Neural cell (in vitro differentiated cells): Measurements from ENCODE around the gene HECA.

Experiments
- CTCF ChIP-seq: fragments of 450-650 bp; IDR thresholded peaks from 2 replicates; pipeline ENCODE4 v1.5.1; 2014; ENCODE audit warnings: antibody characterized with exemption, mild to moderate bottlenecking, moderate library complexity; ENCODE audit not compliant: poor library complexity, severe bottlenecking
- EZH2 ChIP-seq: fragments of 200-600, 300-800 bp; shearing (Covaris generic), sonication (generic); IDR thresholded peaks from 2 replicates; pipeline ENCODE4 v1.6.1; 2014; ENCODE audit warnings: antibody characterized with exemption, low read length, borderline replicate concordance, mild to moderate bottlenecking; ENCODE audit not compliant: insufficient read depth, poor library complexity, severe bottlenecking
- MXI1 ChIP-seq: fragments of 450-650 bp; conservative IDR thresholded peaks from 2 replicates; pipeline ENCODE4 v1.6.1; 2014; ENCODE audit warnings: antibody characterized with exemption, mild to moderate bottlenecking; ENCODE audit not compliant: poor library complexity, severe bottlenecking
- POLR2AphosphoS5 ChIP-seq: IDR thresholded peaks from 2 replicates; pipeline ENCODE4 v1.6.1; 2012
- REST ChIP-seq: IDR thresholded peaks from 2 replicates; pipeline ENCODE4 v1.6.1; 2012; ENCODE audit warnings: borderline replicate concordance
- TAF1 ChIP-seq: IDR thresholded peaks from 2 replicates; pipeline ENCODE4 v1.6.1; 2012; ENCODE audit warnings: low read depth

DNA sequence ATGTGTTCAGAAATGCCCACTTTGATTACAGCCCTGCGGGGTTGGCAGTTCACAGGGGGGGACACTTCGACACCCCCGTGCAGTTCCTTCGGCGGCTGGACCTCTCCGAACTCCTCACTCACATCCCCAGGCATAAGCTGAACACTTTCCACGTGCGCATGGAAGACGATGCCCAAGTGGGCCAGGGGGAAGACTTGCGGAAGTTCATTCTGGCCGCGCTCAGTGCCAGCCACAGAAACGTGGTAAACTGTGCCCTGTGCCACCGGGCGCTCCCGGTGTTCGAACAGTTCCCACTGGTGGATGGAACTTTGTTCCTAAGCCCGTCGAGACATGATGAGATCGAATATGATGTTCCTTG, 32.1 kb downstream of the HECA start:
- TF ChIP-seq CTCF = no peak
- TF ChIP-seq TAF1 = no peak
- no peak for TF ChIP-seq POLR2AphosphoS5
- TF ChIP-seq EZH2 = no peak
- TF ChIP-seq REST = no peak
- TF ChIP-seq MXI1 = no peak
